Uterus (tissue), 2 donors: ENCODE results near the gene EIF3L.

Experiments
- POLR2A ChIP-seq, 2 donors: fragments of 450-650 bp; IDR thresholded peaks; one replicate each; pipeline ENCODE4 v1.6.1; 2016; ENCODE audit warnings: antibody characterized with exemption in 2 of 2, mild to moderate bottlenecking in 1 of 2, moderate library complexity in 1 of 2
- TF ChIP-seq, protein P1 (sequence below), 4 experiments: fragments of 200-600 bp in 2 of 4; fragments of 450-650 bp in 2 of 4; sonication (generic) in 2 of 4; IDR thresholded peaks; one replicate each; pipeline ENCODE4 v1.5.1; 2016 to 2019; ENCODE audit warnings: antibody characterized with exemption in 4 of 4, mild to moderate bottlenecking in 2 of 4, moderate library complexity in 1 of 4

DNA sequence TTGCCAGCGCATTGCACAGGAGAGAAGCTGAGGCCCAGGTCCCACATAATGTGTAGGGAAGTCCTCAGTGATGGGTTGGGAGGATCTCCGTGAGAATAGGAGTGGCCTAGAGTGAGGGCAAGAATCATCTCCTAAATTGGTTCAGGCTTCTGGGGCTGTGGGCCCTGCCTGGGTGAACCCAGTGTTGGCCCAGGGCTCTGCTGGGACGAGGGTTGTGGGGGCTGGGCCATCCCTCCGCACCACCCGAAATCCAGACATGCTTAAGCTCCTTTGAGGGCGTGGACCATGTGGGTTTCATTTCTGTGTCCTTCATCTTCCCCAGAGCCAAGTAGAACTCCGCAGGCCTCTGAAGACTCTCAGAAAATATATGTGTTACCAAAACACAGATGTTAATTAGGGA, 60.5 kb downstream of the EIF3L start:
- TF ChIP-seq, protein P1, sequence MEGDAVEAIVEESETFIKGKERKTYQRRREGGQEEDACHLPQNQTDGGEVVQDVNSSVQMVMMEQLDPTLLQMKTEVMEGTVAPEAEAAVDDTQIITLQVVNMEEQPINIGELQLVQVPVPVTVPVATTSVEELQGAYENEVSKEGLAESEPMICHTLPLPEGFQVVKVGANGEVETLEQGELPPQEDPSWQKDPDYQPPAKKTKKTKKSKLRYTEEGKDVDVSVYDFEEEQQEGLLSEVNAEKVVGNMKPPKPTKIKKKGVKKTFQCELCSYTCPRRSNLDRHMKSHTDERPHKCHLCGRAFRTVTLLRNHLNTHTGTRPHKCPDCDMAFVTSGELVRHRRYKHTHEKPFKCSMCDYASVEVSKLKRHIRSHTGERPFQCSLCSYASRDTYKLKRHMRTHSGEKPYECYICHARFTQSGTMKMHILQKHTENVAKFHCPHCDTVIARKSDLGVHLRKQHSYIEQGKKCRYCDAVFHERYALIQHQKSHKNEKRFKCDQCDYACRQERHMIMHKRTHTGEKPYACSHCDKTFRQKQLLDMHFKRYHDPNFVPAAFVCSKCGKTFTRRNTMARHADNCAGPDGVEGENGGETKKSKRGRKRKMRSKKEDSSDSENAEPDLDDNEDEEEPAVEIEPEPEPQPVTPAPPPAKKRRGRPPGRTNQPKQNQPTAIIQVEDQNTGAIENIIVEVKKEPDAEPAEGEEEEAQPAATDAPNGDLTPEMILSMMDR (IDR thresholded peaks at IDR 0.05) = no peak
- no peak for TF ChIP-seq POLR2A (IDR thresholded peaks at IDR 0.05)
